ENCODE results near the gene UBD. TPM values are rescaled to one million over a fixed set of nuclear protein-coding genes. Genes with fewer than 3 reads are reported as not detected.

Gene UBD
- total RNA-seq, 1 donor from 2014 or later, result not detected

- H3K36me3 ChIP-seq, result no peaks in the 10 kb centered on the region
- TF ChIP-seq CTCF (IDR thresholded peaks at IDR 0.05), result no peak
- H3K27me3 ChIP-seq, result no peaks in the 10 kb centered on the region
- H3K4me1 ChIP-seq, result no peaks in the 10 kb centered on the region
- no peak for DNase-seq (ENCODE audit: low spot score in 2 of 2)
- intact Hi-C loops (cut with DNase I), result no loop called here
- no peaks in the 10 kb centered on the region for H3K9me3 ChIP-seq
- H3K4me3 ChIP-seq, result no peak overlapping the region
- no peak overlapping the region for H3K27ac ChIP-seq
Observed at GRCh38 chr6:29561606-29562181, 2.2 kb upstream of the UBD start.

- Histone ChIP-seq H3K27me3 (no peaks in the 10 kb centered on the region), H3K4me1 (no peaks in the 10 kb centered on the region), H3K9me3 (no peaks in the 10 kb centered on the region), H3K27ac (no peak overlapping the region), H3K36me3 (no peaks in the 10 kb centered on the region), H3K4me3 (no peak overlapping the region)
- TF ChIP-seq CTCF (IDR thresholded peaks at IDR 0.05), result no peak
- intact Hi-C loops (cut with DNase I), result no loop called here
- DNase-seq (ENCODE audit: low spot score in 2 of 2), result no peak
Observed at GRCh38 chr6:29561091-29561490, 1.6 kb upstream of the UBD start.

- Histone ChIP-seq H3K27me3 (no peaks in the 10 kb centered on the region), H3K4me1 (peaks cover 0 to 2% of the 10 kb centered on the region in 2 donors), H3K4me3 (no peak overlapping the region), H3K36me3 (no peaks in the 10 kb centered on the region), H3K9me3 (no peaks in the 10 kb centered on the region), H3K27ac (no peak overlapping the region)
- DNase-seq (ENCODE audit: low spot score in 2 of 2), result no peak
- intact Hi-C loops (cut with DNase I), result no loop called here
- no peak for TF ChIP-seq CTCF (IDR thresholded peaks at IDR 0.05)
Observed at GRCh38 chr6:29558439-29559079, 973 bp downstream of the UBD start.

- intact Hi-C loops (cut with DNase I), result no loop called here
- no peak for DNase-seq (ENCODE audit: low spot score in 2 of 2)
- H3K36me3 ChIP-seq, result no peaks in the 10 kb centered on the region
- peaks cover 0 to 10% of the 10 kb centered on the region in 2 donors for H3K4me1 ChIP-seq
- no peaks in the 10 kb centered on the region for H3K9me3 ChIP-seq
- no peak for TF ChIP-seq CTCF (IDR thresholded peaks at IDR 0.05)
- H3K27me3 ChIP-seq, result no peaks in the 10 kb centered on the region
- H3K4me3 ChIP-seq, result no peak overlapping the region
- H3K27ac ChIP-seq, result no peak overlapping the region
Observed at GRCh38 chr6:29557320-29557719, 2.2 kb downstream of the UBD start.

- no peak for TF ChIP-seq CTCF (IDR thresholded peaks at IDR 0.05)
- Histone ChIP-seq H3K36me3 (no peaks in the 10 kb centered on the region), H3K4me1 (peaks cover 0 to 10% of the 10 kb centered on the region in 2 donors), H3K27ac (no peak overlapping the region), H3K4me3 (no peak overlapping the region), H3K27me3 (no peaks in the 10 kb centered on the region), H3K9me3 (no peaks in the 10 kb centered on the region)
- intact Hi-C loops (cut with DNase I), result no loop called here
- no peak for DNase-seq (ENCODE audit: low spot score in 2 of 2)
Observed at GRCh38 chr6:29554764-29555163, 4.8 kb downstream of the UBD start.

All from ascending aorta (tissue), 2 donors.